K562 (cell line): ENCODE measurements around the gene MAP10.

Experiments
- BHLHE40 ChIP-seq: IDR thresholded peaks from 2 replicates; pipeline ENCODE4 v1.6.1; 2011; ENCODE audit warnings: low read length, improper control_type of control experiment
- FOXK1 ChIP-seq: sonication (generic); formaldehyde crosslinking; IDR thresholded peaks from 2 replicates; pipeline ENCODE4 v1.8.0; 2022; ENCODE audit warnings: missing genetic modification reagents, mild to moderate bottlenecking, borderline replicate concordance
- NFIC ChIP-seq: fragments of 450-650 bp; IDR thresholded peaks from 2 replicates; pipeline ENCODE4 v1.6.1; 2017; ENCODE audit warnings: mild to moderate bottlenecking, inconsistent platforms
- POLR2A ChIP-seq: fragments of 450-650 bp; conservative IDR thresholded peaks from 2 replicates; pipeline ENCODE4 v1.6.1; 2016
- SAFB ChIP-seq: fragments of 200-400 bp; formaldehyde crosslinking; IDR thresholded peaks from 2 replicates; pipeline ENCODE4 v1.6.1; 2017; ENCODE audit warnings: low read depth, low read length, borderline replicate concordance
- ZBTB1 ChIP-seq: sonication (generic); formaldehyde crosslinking; IDR thresholded peaks from 2 replicates; pipeline ENCODE4 v1.8.1; 2023; ENCODE audit warnings: missing genetic modification reagents, low read depth, mild to moderate bottlenecking, borderline replicate concordance
- TF ChIP-seq, protein P1 (sequence below): fragments of 250-450 bp; sonication (Bioruptor Pico); IDR thresholded peaks from 2 replicates; pipeline ENCODE4 v1.4.0; 2020

DNA sequence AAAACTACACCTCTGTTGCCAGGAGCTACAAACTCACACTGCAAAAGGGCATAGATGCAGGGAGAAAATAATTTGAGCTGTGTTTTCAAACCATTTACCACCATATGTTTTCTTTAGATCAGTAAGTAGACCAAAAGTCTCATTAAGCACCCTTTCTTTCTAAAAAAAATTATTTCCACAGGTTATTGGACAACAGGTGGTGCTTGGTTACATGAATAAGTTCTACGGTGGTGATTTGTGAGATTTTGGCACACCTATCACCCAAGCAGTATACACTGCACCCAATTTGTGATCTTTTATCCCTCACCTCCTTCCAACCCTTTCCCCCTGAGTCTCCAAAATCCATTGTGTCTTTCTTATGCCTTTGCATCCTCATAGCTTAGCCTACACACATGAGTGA lies 21.1 kb downstream of the MAP10 start:
- no peak for TF ChIP-seq BHLHE40
- no peak for TF ChIP-seq FOXK1 (CRISPR knock-in tag)
- TF ChIP-seq, protein P1, sequence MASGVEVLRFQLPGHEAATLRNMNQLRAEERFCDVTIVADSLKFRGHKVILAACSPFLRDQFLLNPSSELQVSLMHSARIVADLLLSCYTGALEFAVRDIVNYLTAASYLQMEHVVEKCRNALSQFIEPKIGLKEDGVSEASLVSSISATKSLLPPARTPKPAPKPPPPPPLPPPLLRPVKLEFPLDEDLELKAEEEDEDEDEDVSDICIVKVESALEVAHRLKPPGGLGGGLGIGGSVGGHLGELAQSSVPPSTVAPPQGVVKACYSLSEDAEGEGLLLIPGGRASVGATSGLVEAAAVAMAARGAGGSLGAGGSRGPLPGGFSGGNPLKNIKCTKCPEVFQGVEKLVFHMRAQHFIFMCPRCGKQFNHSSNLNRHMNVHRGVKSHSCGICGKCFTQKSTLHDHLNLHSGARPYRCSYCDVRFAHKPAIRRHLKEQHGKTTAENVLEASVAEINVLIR = no peak
- no peak for TF ChIP-seq POLR2A
- TF ChIP-seq SAFB = no peak
- TF ChIP-seq NFIC = no peak
- no peak for TF ChIP-seq ZBTB1 (CRISPR knock-in tag)
